ENCODE data around the gene CYB561D1. TPM values are rescaled to one million over a fixed set of nuclear protein-coding genes. Genes with fewer than 3 reads are reported as not detected.

Gene CYB561D1
- total and polyA plus RNA-seq, 10 of the 15 experiments (the other 5 are each of a cell fraction or from before 2014, with no cell fraction given) = 0.68 to 9.0 (median 3.3) TPM

- TF ChIP-seq EP300 (IDR thresholded peaks at IDR 0.05; ENCODE audit: borderline replicate concordance in 1 of 2, control insufficient read depth in 1 of 2, low read depth in 2 of 2, low read length in 2 of 2) = 0 out of 4 replicates have a peak, but pooled peaks of 1 of the 2 experiments have one; percentile 0
- 0 out of 2 replicates have a peak, but pooled peaks have one; percentile 64 for TF ChIP-seq ZNF687 (IDR thresholded peaks at IDR 0.05)
- peak; percentile 98 for TF ChIP-seq TAF1 (IDR thresholded peaks at IDR 0.05; ENCODE audit: borderline replicate concordance, low read depth, low read length)
- TF ChIP-seq USF2 (IDR thresholded peaks at IDR 0.05; ENCODE audit: borderline replicate concordance, low read depth, low read length) = no peak
- no peak for TF ChIP-seq SMC3 (IDR thresholded peaks at IDR 0.05; ENCODE audit: borderline replicate concordance, low read length)
- TF ChIP-seq KLF5 (IDR thresholded peaks at IDR 0.05; ENCODE audit: partially characterized antibody) = no peak
- TF ChIP-seq ATF2 (IDR thresholded peaks at IDR 0.05; ENCODE audit: low read length) = no peak
- TF ChIP-seq SUZ12 (IDR thresholded peaks at IDR 0.05; ENCODE audit: unreplicated experiment) = no peak
- TF ChIP-seq RCOR1 (conservative IDR thresholded peaks at IDR 0.05; ENCODE audit: low read depth, low read length) = no peak
- TF ChIP-seq MAX (IDR thresholded peaks at IDR 0.05; ENCODE audit: low read depth, low read length) = peak; percentile 47; the same call in 1 of the 2 replicates
- TF ChIP-seq SMAD5 (IDR thresholded peaks at IDR 0.05; ENCODE audit: low read depth) = no peak
- TF ChIP-seq NFXL1 (IDR thresholded peaks at IDR 0.05; ENCODE audit: borderline replicate concordance) = no peak
- TF ChIP-seq IKZF1 (conservative IDR thresholded peaks at IDR 0.05) = peak; percentile 82
- TF ChIP-seq FOXK2 (IDR thresholded peaks at IDR 0.05) = 0 out of 2 replicates have a peak, but pooled peaks have one; percentile 40
- TF ChIP-seq STAT1 (conservative IDR thresholded peaks at IDR 0.05) = no peak
- TF ChIP-seq SREBF1 (IDR thresholded peaks at IDR 0.05; ENCODE audit: low read length) = no peak
- TF ChIP-seq KDM1A (IDR thresholded peaks at IDR 0.05; ENCODE audit: borderline replicate concordance) = no peak
- no peak for TF ChIP-seq ZNF24 (IDR thresholded peaks at IDR 0.05)
- no peak for TF ChIP-seq IRF3 (IDR thresholded peaks at IDR 0.05)
- TF ChIP-seq IRF4 (IDR thresholded peaks at IDR 0.05; ENCODE audit: low read depth, low read length) = 0 out of 2 replicates have a peak, but pooled peaks have one; percentile 12
- no peak for TF ChIP-seq PML (IDR thresholded peaks at IDR 0.05; ENCODE audit: low read length)
- TF ChIP-seq RUNX3 (IDR thresholded peaks at IDR 0.05; ENCODE audit: low read length) = peak; percentile 61
- TF ChIP-seq SPI1 (IDR thresholded peaks at IDR 0.05; ENCODE audit: borderline replicate concordance, insufficient read depth, low read depth, low read length) = no peak
These were observed 10.0 kb upstream of the CYB561D1 start, which contains the start of gene ATXN7L2 (continued) for GRCh38 chr1:109483672-109484518.
